GM18868 (cell line): ENCODE measurements around the gene ZBTB7C.
"Not testable (repeated sequence)": the region's sequence is repeated elsewhere in the genome, so short reads cannot be mapped to it uniquely, and the experiment has no call there.

Source experiments
- ATAC-seq: cut with Tn5 transposase; IDR thresholded peaks from one replicate; pipeline ENCODE4 v1.9.1; 2021; ENCODE audit warnings: mild to moderate bottlenecking, moderate library complexity; ENCODE audit not compliant: unreplicated experiment

Gene ZBTB7C

GRCh38 chr18:48408727-48409590, at the start of gene ZBTB7C:
Gene ZBTB7C, minus strand, starts transcription at chr18:48409383.
- ATAC-seq, result no peak

GRCh38 chr18:48456838-48457237, 47.7 kb upstream of the ZBTB7C start:
- no peak for ATAC-seq

GRCh38 chr18:48455555-48456478, 46.6 kb upstream of the ZBTB7C start:
- no peak for ATAC-seq

- no peak for ATAC-seq
Measured at GRCh38 chr18:48454261-48454757, 45.1 kb upstream of the ZBTB7C start.

- no peak for ATAC-seq
Measured at GRCh38 chr18:48453330-48454066, 44.3 kb upstream of the ZBTB7C start.

GRCh38 chr18:48452861-48453323, 43.7 kb upstream of the ZBTB7C start:
- no peak for ATAC-seq

- ATAC-seq, result no peak
Measured at GRCh38 chr18:48450685-48451084, 41.5 kb upstream of the ZBTB7C start.

- ATAC-seq, result peak; percentile 80
Measured at GRCh38 chr18:48446582-48447225, 37.5 kb upstream of the ZBTB7C start.

GRCh38 chr18:48445540-48445939, 36.4 kb upstream of the ZBTB7C start:
- peak; percentile 72 for ATAC-seq

- no peak for ATAC-seq
Measured at GRCh38 chr18:48442761-48443160, 33.6 kb upstream of the ZBTB7C start.

- no peak for ATAC-seq
Measured at GRCh38 chr18:48441405-48441881, 32.3 kb upstream of the ZBTB7C start.

- ATAC-seq, result no peak
Measured at GRCh38 chr18:48440924-48441323, 31.7 kb upstream of the ZBTB7C start.

GRCh38 chr18:48436907-48437306, 27.7 kb upstream of the ZBTB7C start:
- ATAC-seq, result no peak

- ATAC-seq, result not testable (repeated sequence)
Measured at GRCh38 chr18:48434382-48434781, 25.2 kb upstream of the ZBTB7C start.

- no peak for ATAC-seq
Measured at GRCh38 chr18:48433541-48433940, 24.4 kb upstream of the ZBTB7C start.

GRCh38 chr18:48430150-48430549, 21.0 kb upstream of the ZBTB7C start:
- ATAC-seq, result no peak

- ATAC-seq, result no peak
Measured at GRCh38 chr18:48428475-48429177, 19.4 kb upstream of the ZBTB7C start.

GRCh38 chr18:48422947-48423378, 13.8 kb upstream of the ZBTB7C start:
- ATAC-seq, result no peak

- ATAC-seq, result no peak
Measured at GRCh38 chr18:48419277-48420022, 10.3 kb upstream of the ZBTB7C start.
